Measurements from ENCODE around the gene PTPRCAP.

PTPRCAP gene

DNA sequence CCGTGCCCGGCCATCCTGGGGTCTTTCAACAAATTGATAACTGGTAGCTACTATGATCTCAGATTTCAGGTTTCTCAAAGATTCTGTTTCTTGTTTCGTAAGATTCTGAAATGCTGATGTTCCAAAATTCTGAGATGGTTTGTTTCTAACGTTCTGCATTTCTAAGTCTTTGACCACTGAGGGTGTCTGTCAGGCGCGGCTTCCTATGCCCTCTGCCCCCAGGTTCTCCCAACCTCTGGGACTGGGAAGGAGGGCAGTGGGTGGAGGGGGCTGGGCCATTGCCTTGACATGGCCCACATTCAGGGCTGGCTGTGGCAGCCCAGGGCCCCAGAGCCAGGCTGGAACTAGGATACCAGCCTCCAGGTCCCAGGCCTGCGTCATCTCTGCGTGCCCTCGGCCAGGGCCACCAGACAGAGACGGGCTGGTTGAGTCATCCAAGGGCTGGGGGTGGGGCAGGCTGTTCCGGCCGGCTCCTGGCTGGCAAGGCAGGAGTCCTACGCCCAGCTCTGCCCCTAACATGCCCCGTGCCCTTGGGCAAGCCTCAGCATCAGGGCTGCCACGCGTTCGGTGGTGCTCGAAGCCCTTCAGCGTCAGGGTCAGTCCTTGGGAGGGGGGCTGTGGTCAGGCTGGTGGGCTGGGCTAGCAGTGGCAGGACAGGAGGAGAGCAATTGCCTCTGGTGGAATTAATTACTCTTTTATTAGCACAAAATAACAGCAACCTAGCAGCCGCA lies 26.4 kb upstream of the PTPRCAP start:
- no peaks in the 10 kb centered on the region for H3K36me3 ChIP-seq (ENCODE audit: insufficient read depth, insufficient read length, low read length)
- no peaks in the 10 kb centered on the region for H3K27me3 ChIP-seq (ENCODE audit: insufficient read depth, insufficient read length)
- no peak for DNase-seq (ENCODE audit: low read depth, low spot score)
- H3K4me3 ChIP-seq (ENCODE audit: insufficient read length, low read depth) = peak overlapping the region; percentile 40
- TF ChIP-seq ZNF274 (IDR thresholded peaks at IDR 0.05; ENCODE audit: low read depth, low read length) = no peak
- peaks cover 31% of the 10 kb centered on the region for H3K4me1 ChIP-seq (ENCODE audit: insufficient read depth, insufficient read length)
- H3K9ac ChIP-seq (ENCODE audit: insufficient read length, low read depth) = peak overlapping the region; percentile 79
- H3K9me3 ChIP-seq (ENCODE audit: insufficient read depth, low read length) = no peaks in the 10 kb centered on the region

DNA sequence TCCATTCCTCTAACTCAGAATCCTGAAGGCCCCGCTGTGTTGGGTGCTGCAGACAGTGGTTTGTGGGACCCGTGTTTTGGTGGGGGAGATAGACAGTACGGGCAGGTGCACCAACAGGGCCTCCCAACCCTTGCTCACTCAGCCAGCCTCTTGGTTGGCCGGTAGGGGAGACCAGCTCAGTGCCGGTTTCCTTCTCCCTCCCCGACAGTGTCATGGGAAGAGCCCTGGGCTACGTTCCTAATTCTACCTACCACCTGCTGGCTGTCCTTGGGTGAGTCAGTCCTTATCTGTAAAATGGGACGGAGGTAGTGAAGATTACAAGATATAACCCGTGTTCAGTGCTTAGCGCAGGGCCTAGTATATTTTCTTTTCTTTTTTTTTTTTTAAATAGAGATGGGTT lies 25.7 kb upstream of the PTPRCAP start:
- Histone ChIP-seq H3K36me3 (ENCODE audit: insufficient read depth, insufficient read length, low read length) (no peaks in the 10 kb centered on the region), H3K9me3 (ENCODE audit: insufficient read depth, low read length) (no peaks in the 10 kb centered on the region), H3K4me1 (ENCODE audit: insufficient read depth, insufficient read length) (peaks cover 29% of the 10 kb centered on the region), H3K9ac (ENCODE audit: insufficient read length, low read depth) (no peak overlapping the region), H3K4me3 (ENCODE audit: insufficient read length, low read depth) (no peak overlapping the region), H3K27me3 (ENCODE audit: insufficient read depth, insufficient read length) (no peaks in the 10 kb centered on the region)
- DNase-seq (ENCODE audit: low read depth, low spot score) = no peak
- TF ChIP-seq SUZ12 (IDR thresholded peaks at IDR 0.05; ENCODE audit: extremely low read depth, insufficient read depth, insufficient read length) = no peak
- TF ChIP-seq ZNF274 (IDR thresholded peaks at IDR 0.05; ENCODE audit: low read depth, low read length) = no peak
- no peak for TF ChIP-seq YY1 (IDR thresholded peaks at IDR 0.05; ENCODE audit: insufficient read depth, insufficient read length)

DNA sequence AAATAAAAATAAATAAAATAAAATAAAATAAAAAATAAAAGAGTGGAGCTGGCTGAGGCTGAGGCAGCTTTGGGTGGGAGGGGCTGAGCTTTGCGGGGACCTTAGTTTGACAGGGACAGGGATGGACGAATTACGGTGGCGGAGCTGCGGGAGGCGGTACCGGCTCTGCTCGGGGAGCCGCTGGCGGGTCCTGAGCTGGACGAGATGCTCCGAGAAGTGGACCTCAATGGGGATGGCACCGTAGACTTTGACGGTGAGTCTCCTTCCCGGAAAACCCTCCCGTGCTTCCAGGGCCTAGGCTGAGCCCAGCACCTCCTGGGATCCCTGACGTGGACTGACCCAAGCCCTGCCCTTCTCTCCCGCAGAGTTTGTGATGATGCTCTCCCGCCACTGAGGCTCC lies 20.8 kb upstream of the PTPRCAP start:
- no peak overlapping the region for H3K9ac ChIP-seq (ENCODE audit: insufficient read length, low read depth)

DNA sequence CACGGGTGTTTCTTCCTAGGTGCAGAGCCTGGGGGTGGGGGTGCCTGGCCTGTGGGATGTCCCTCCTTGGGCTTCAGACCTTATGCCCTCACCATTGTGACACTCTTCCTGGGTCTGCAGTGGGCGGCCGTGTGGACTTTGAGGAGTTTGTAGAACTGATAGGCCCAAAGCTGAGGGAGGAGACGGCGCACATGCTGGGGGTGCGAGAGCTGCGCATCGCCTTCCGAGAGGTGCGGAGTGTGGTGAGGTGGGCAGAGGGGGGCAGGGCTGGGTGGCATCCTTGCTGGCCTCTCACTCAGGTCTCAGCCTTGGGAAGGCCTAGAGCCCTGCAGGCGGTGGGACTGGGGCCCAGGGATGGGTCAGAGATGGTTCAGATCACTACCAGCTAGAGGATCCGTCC lies 20.0 kb upstream of the PTPRCAP start:
- H3K4me3 ChIP-seq (ENCODE audit: insufficient read length, low read depth) = no peak overlapping the region
- TF ChIP-seq SUZ12 (IDR thresholded peaks at IDR 0.05; ENCODE audit: extremely low read depth, insufficient read depth, insufficient read length) = no peak
- no peak for TF ChIP-seq ZNF274 (IDR thresholded peaks at IDR 0.05; ENCODE audit: low read depth, low read length)
- no peak for TF ChIP-seq YY1 (IDR thresholded peaks at IDR 0.05; ENCODE audit: insufficient read depth, insufficient read length)
- H3K4me1 ChIP-seq (ENCODE audit: insufficient read depth, insufficient read length) = peaks cover 9% of the 10 kb centered on the region
- no peak overlapping the region for H3K9ac ChIP-seq (ENCODE audit: insufficient read length, low read depth)
- H3K9me3 ChIP-seq (ENCODE audit: insufficient read depth, low read length) = no peaks in the 10 kb centered on the region
- H3K36me3 ChIP-seq (ENCODE audit: insufficient read depth, insufficient read length, low read length) = no peaks in the 10 kb centered on the region
- H3K27me3 ChIP-seq (ENCODE audit: insufficient read depth, insufficient read length) = no peaks in the 10 kb centered on the region
- DNase-seq (ENCODE audit: low read depth, low spot score) = no peak

More for the DNA sequence above, 20.8 kb upstream of the PTPRCAP start:
- H3K27me3 ChIP-seq (ENCODE audit: insufficient read depth, insufficient read length) = no peaks in the 10 kb centered on the region
- no peak overlapping the region for H3K4me3 ChIP-seq (ENCODE audit: insufficient read length, low read depth)
- no peaks in the 10 kb centered on the region for H3K36me3 ChIP-seq (ENCODE audit: insufficient read depth, insufficient read length, low read length)
- no peak for TF ChIP-seq YY1 (IDR thresholded peaks at IDR 0.05; ENCODE audit: insufficient read depth, insufficient read length)
- no peak for TF ChIP-seq SUZ12 (IDR thresholded peaks at IDR 0.05; ENCODE audit: extremely low read depth, insufficient read depth, insufficient read length)
- no peak for TF ChIP-seq ZNF274 (IDR thresholded peaks at IDR 0.05; ENCODE audit: low read depth, low read length)
- H3K9me3 ChIP-seq (ENCODE audit: insufficient read depth, low read length) = no peaks in the 10 kb centered on the region
- DNase-seq (ENCODE audit: low read depth, low spot score) = no peak
- H3K4me1 ChIP-seq (ENCODE audit: insufficient read depth, insufficient read length) = peaks cover 10% of the 10 kb centered on the region

DNA sequence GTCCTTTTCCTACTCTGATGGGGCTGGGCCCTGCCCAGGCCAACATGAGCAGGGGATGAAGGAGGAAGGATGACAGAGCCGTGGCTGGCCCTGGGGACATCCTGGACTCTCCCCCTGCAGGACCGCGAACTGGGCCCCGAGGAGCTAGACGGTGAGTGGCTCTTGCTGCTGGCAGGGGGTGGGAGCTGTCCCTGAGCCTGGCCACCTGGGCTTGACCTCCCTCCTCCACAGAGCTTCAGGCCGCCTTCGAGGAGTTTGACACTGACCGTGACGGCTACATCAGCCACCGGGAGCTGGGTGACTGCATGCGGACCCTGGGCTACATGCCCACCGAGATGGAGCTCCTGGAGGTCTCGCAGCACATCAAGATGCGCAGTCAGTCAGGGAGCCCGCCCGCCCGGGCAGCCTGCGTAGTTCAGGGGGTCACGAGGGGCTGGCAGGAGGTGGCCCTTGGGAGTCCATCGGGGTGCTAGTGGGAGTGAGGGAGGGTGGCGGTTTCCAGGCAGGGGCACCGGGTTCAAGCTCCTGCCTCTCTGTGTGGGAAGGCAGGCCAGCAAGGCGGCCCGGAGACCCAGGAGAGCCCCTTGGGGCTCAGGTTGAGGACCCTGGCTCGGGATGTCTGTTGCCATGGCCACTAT lies 18.7 kb upstream of the PTPRCAP start:
- no peaks in the 10 kb centered on the region for H3K9me3 ChIP-seq (ENCODE audit: insufficient read depth, low read length)
- H3K36me3 ChIP-seq (ENCODE audit: insufficient read depth, insufficient read length, low read length) = no peaks in the 10 kb centered on the region
- DNase-seq (ENCODE audit: low read depth, low spot score) = no peak
- H3K4me1 ChIP-seq (ENCODE audit: insufficient read depth, insufficient read length) = peaks cover 9% of the 10 kb centered on the region
- TF ChIP-seq YY1 (IDR thresholded peaks at IDR 0.05; ENCODE audit: insufficient read depth, insufficient read length) (no peak), ZNF274 (IDR thresholded peaks at IDR 0.05; ENCODE audit: low read depth, low read length) (no peak), SUZ12 (IDR thresholded peaks at IDR 0.05; ENCODE audit: extremely low read depth, insufficient read depth, insufficient read length) (no peak)
- H3K27me3 ChIP-seq (ENCODE audit: insufficient read depth, insufficient read length) = peaks cover 6% of the 10 kb centered on the region
- no peak overlapping the region for H3K4me3 ChIP-seq (ENCODE audit: insufficient read length, low read depth)
- H3K9ac ChIP-seq (ENCODE audit: insufficient read length, low read depth) = peak overlapping the region; percentile 62

DNA sequence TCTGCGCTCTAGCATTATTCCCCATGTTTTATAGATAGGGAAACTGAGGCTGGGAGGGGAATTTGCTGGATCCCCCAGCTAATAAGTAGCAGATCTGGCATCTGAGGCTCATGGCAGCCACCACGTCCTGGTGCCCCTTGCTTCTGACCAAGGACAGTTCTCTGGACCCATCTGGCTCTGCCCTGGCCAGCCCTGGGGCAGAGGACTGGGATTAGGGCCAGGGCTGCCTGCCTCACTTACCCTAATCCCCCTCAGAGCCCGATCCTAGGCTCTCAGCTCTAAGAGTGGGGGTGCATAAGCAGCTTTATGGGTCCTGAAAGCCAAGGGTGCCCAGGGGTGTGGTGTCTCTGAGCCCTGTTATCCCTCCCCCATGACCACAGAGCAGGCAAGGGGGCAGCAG lies 17.6 kb upstream of the PTPRCAP start, which contains the start of gene CABP4:
CABP4 (plus strand) TSS at position 301 of the 400 bp plus-strand sequence; CDS start at position 371, 70 bp downstream.
- Histone ChIP-seq H3K27me3 (ENCODE audit: insufficient read depth, insufficient read length) (peaks cover 6% of the 10 kb centered on the region), H3K4me3 (ENCODE audit: insufficient read length, low read depth) (no peak within 1 kb of the TSS), H3K4me1 (ENCODE audit: insufficient read depth, insufficient read length) (peaks cover 16% of the 10 kb centered on the region), H3K9ac (ENCODE audit: insufficient read length, low read depth) (peak within 1 kb of the TSS; percentile 62), H3K9me3 (ENCODE audit: insufficient read depth, low read length) (no peaks in the 10 kb centered on the region), H3K36me3 (ENCODE audit: insufficient read depth, insufficient read length, low read length) (no peaks in the 10 kb centered on the region)
- TF ChIP-seq SUZ12 (IDR thresholded peaks at IDR 0.05; ENCODE audit: extremely low read depth, insufficient read depth, insufficient read length) = no peak
- TF ChIP-seq YY1 (IDR thresholded peaks at IDR 0.05; ENCODE audit: insufficient read depth, insufficient read length) = no peak
- TF ChIP-seq ZNF274 (IDR thresholded peaks at IDR 0.05; ENCODE audit: low read depth, low read length) = no peak
- no peak for DNase-seq (ENCODE audit: low read depth, low spot score)

All from NT2/D1 (cell line).